GM18519 (cell line): Measurements from ENCODE around the gene DLX4.

Experiments used
- ATAC-seq: cut with Tn5 transposase; IDR thresholded peaks from one replicate; pipeline ENCODE4 v1.9.1; 2021; ENCODE audit warnings: mild to moderate bottlenecking, moderate library complexity; ENCODE audit not compliant: unreplicated experiment, low FRiP score

The DLX4 gene

DNA sequence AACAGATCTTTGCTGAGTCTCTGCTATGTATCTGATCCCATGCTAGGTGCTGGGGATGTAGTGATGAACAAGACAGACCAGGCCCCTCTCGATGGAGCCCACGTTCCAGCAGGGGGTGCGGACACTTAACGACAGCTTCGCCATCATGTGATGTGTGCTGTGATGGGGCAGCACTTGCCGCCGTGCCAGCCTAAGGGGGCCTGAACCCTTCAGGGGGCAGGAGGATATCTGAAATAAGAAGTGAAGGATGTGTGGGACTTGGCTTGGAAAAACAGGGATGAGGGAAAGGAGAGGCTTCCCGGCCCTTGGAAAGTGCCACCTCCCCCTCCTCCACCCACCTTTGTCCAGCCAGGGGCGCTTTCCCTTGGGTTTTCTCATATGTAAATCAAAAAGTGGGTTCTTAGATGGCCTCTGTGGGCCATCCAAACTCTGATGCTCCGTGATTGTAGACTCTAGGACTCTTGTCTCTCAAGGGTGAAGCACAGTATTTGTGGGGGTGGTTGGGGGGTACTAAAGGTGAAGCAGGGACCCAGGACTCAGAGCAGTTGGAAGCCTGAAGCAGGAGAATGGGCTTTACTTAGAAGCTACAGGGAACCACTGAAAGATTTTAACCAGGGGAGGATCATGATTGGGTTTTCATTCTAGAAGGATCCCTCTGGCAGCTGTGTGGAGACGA is 30.0 kb downstream of the DLX4 start:
- ATAC-seq, result no peak

DNA sequence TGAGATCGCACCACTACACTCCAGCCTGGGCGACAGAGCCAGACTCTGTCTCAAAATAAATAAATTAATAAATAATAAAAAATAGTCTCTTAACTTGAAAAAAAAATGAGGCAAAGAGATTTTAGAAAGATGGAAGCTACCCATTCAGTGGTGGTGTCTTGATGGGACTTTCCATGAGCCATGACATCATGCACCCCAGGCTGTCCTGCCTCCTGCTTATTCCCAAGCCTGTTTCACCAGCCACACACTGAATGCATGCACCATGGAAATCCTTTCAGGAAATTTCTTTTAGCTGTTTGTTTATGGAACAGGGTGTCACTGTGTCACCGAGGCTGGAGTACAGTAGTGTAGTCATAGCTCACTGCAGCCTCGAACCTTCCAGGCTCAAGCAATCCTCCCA is 34.9 kb downstream of the DLX4 start:
- no peak for ATAC-seq

GRCh38 chr17:50009282-50009681 is 40.3 kb downstream of the DLX4 start:
- ATAC-seq, result no peak

- ATAC-seq, result no peak
Observed at GRCh38 chr17:50013079-50013478, 44.1 kb downstream of the DLX4 start.

DNA sequence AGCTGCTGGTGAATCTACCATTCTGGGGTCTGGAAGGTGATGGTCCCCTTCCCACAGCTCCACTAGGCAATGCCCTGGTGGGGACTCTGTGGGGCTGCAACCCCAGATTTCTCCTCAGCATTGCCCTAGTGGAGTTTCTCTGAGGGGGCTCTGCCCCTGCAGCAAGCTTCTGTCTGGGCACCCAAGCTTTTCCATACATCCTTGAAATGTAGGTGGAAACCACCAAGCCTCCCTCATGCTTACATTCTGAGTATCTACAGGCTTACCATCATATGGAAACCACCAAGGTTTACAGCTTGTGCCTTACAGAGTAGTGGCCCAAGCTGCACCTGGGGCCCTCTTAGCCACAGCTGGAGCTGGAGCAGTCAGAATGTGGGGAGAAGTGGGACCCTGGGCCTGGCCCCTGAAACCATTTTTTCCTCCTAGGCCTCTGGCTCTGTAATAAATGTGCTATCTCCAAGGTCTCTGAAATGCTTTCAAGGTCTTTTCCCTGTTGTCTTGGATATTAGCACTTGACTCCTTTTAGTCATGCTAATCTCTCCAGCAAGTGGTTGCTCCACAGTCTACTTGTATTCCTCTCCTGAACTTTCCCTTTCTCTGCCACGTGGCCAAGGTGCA is 45.6 kb downstream of the DLX4 start:
- ATAC-seq, result no peak

- ATAC-seq, result no peak
Observed at GRCh38 chr17:50015146-50015545, 46.2 kb downstream of the DLX4 start.

GRCh38 chr17:50018909-50019308 is 49.9 kb downstream of the DLX4 start:
- no peak for ATAC-seq

DNA sequence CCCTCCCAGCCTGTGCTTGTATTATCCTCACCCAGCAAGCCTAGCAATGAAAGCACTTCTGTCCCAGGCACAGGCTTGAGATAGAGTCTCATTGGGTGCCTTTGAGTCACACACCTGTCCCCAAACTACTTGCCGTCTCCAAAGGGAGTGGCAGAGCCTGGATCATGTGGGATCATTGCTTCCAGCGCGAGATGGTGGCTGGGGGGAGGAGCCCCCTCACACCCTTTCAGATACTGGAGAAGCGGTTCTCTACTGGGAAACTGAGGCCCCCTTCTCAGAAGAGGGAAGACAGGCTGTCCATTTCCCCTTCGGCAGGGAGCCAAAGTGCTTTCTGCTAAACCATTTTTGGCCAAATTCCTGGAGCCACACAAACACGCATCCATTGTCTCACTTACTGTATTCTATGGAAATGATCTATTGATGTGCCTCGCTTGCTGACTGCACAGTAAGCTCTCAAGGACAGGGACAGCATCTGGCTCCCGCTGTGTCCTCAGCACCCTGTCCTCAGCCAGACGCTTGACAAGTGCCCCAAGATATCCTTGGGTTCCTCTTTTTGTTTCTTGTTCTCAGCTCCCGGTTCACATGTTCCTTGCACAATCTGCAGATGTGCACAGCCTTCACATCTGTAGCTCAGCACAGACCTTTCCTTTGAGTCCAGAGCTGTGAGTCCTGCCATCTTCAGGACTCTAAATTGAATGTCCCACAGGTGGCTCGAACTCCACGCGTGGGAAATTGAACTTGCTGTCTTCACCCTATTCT is 52.0 kb downstream of the DLX4 start:
- no peak for ATAC-seq

GRCh38 chr17:50021681-50022370 is 52.8 kb downstream of the DLX4 start:
- no peak for ATAC-seq

DNA sequence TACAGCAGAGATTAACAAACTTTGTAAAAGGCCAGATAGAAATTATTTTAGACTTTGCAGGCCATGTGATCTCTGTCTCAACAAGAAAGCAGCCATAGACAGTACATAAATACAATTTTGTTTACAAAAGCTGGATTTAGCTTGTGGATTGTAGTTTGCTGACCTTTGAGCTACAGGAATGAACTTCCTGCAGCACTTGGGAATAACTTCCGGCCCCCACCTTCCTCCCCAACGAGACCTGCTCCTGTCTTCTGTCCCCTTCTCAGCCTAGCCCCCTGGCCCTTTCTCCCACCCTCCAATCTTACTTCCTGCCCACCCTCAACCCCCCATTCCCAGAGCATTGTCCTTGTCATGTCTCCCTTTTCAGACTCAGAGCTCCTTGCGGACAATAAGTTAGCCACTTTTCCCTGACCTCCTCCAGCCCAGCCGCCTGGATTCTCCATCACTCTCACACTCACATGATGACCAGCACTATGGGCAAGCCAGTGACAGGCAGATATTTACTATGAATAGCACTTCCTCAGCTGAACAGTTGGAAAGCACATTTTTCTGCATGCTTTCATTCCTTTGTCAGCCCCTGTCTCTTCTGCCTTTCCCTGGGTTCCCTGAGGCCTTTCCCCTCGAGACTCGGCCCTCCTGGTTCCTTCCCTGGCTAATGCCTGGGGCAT is 53.6 kb downstream of the DLX4 start:
- ATAC-seq, result no peak

DNA sequence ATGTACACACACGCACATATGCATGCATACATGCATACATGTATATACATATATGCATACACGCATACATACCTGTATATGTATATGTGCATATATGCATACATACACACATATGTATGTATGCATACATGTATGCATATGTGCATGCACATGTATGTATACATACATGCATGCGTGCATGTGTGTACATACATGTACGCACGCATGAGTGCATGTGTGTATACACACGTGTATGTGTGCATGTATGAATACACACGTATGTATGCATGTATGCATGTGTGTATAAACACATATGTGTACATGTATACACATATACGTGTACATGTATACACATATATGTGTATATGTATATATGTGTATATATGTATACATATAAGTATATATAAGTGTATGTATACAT is 54.5 kb downstream of the DLX4 start:
- ATAC-seq, result no peak
